ENCODE results near the gene PCK2. TPM values are rescaled to one million over a fixed set of nuclear protein-coding genes. Genes with fewer than 3 reads are reported as not detected.

PCK2 gene
- polyA plus RNA-seq, 12 donors = 2.2 to 17.9 (median 3.5) TPM; not detected in 1

GRCh38 chr14:24060443-24060842 lies 33.7 kb upstream of the PCK2 start:
- no peak for DNase-seq

GRCh38 chr14:24060984-24061913 lies 32.9 kb upstream of the PCK2 start:
- DNase-seq = no peak

GRCh38 chr14:24062216-24062980 lies 31.7 kb upstream of the PCK2 start:
- no peak for DNase-seq

GRCh38 chr14:24063263-24063836 lies 30.8 kb upstream of the PCK2 start:
- no peak for DNase-seq

- DNase-seq = no peak
These were observed 29.9 kb upstream of the PCK2 start for GRCh38 chr14:24064091-24064795.

GRCh38 chr14:24064856-24065255 lies 29.3 kb upstream of the PCK2 start:
- DNase-seq = no peak

- no peak for DNase-seq
These were observed 28.7 kb upstream of the PCK2 start for GRCh38 chr14:24065408-24065807.

- no peak for DNase-seq
These were observed 27.5 kb upstream of the PCK2 start for GRCh38 chr14:24066496-24067132.

- no peak for DNase-seq
These were observed 26.7 kb upstream of the PCK2 start for GRCh38 chr14:24067133-24068082.

GRCh38 chr14:24068711-24069410 lies 25.2 kb upstream of the PCK2 start:
- no peak for DNase-seq

GRCh38 chr14:24069411-24069735 lies 24.7 kb upstream of the PCK2 start:
- no peak for DNase-seq

- DNase-seq = no peak
These were observed 23.6 kb upstream of the PCK2 start for GRCh38 chr14:24070285-24071143.

GRCh38 chr14:24071144-24071697 lies 22.9 kb upstream of the PCK2 start, which contains the start of gene CPNE6:
CPNE6 (plus strand) TSS chr14:24071562; CDS start chr14:24072937, 1,375 bp downstream.
- DNase-seq = no peak

GRCh38 chr14:24071836-24072430 lies 22.2 kb upstream of the PCK2 start:
- no peak for DNase-seq

GRCh38 chr14:24072436-24072835 lies 21.7 kb upstream of the PCK2 start:
- DNase-seq = no peak

GRCh38 chr14:24072881-24073877 lies 20.9 kb upstream of the PCK2 start:
- DNase-seq = no peak
